ENCODE results near the gene SH3RF3.
"Not testable (repeated sequence)": the region's sequence is repeated elsewhere in the genome, so short reads cannot be mapped to it uniquely, and the experiment has no call there.

The SH3RF3 gene

DNA sequence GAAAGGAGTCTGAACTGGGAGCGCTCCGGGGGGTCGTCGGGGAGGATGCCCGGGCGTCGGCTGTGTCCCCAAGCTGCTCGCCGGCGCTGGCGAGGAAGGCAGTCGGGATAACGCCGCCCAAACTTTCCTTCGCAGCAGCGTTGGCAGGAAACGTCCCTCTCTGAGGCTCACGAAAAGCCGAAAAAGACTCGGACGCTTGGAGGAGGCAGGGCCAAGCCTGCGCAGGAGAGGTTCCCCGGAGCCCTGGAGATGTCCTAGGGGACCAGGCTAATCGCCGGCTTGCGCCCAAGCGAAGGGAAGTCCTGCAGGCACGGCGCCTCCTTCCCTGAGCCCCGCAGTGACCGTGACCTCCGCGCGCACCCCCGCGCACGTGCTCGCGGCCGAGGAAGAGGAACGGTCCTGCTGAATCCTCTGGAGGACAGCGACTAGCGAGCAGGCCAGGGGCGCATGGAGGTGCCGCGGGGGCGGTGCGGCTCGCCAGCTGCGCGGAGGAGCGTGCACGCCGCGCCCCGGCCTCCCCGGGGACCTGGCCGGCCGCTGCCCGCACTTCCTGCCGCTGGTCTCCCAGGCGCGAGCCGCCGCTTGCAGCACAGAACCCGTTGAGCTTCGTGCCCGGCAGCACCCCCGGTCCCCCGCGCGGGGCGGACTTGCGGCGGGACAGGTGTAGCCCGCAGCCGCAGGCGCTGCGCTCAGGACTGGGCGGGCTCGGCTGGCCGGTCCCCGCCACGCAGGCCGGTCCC, at the start of gene SH3RF3:
SH3RF3 (plus strand) TSS at position 590 of the 740 bp plus-strand sequence.
- no peak for DNase-seq

DNA sequence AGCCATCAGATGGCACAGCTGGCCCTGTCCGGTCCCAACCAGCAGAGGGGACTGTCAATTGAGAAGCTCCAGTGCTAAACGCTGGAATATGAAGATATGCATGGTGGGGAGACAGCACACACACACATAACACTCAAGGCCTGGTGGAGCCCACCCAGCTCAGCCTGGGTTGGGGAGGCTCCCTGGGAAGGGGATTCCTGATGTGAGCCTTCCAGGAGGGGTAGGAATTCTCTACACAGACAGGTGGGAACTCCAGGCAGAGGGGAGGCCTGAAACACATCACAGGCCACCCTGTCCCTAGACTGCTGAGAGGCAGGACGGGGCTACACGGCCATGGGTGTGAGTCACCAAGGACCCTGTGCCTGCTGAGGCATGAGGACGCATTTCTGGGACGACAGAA, 49.4 kb upstream of the SH3RF3 start:
- no peak for DNase-seq

DNA sequence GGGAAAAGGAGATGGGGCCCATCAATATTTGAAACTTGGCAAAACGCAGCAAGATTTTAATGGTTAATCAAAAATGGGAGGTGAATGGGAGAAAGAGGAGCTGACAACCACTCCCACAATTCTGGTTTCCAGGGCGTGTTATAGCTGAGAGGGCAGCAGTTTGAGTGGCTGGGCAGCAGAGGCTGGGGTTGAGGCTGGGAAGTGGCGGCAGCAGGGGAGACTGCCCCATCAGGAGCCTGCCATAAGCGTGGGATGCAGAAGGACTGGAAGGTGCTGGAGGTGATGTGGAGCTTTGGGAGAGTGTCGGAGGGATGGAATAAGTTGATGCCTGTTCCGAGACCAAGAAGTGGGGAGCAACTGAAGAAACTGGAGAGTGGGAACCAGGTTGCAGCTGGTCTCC, 48.9 kb upstream of the SH3RF3 start:
- DNase-seq: no peak

DNA sequence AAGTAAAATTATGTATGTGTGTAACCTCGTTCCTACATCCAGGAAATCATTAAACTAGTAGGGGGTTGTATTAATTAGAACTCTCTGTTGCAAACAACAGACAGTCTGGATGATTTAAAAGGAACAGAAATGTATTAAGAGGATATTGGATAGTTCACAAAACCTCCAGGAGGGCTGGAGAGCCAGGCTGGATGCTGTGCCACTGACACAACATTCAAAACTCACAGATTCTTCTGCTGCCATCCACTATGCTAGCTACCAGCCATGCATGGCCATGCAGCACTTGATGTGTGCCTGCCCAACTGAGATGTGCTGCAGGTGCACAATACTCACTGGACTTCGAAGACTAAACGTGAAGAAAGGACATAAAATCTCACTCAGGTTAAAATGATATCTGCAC, 48.2 kb upstream of the SH3RF3 start:
- DNase-seq: no peak

DNA sequence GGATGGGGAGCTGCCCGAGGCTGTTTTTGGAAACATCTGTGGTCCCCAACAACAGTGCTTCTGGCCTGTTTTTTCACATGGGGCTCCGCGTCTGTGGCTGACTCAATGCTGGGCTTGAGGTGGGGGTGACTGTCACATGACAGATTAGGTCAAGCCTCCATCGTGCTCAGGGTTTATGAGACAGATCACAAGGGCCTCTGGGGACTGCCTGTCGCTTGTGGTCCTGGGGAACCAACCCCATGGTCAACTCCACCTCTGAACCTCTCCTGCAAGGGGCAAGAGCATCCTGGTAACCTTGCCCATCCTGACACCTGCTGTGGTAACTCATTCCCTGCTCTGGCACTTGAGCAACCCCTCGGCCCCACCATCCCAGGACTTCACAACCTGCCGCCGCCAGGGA, 47.6 kb upstream of the SH3RF3 start:
- DNase-seq: no peak

DNA sequence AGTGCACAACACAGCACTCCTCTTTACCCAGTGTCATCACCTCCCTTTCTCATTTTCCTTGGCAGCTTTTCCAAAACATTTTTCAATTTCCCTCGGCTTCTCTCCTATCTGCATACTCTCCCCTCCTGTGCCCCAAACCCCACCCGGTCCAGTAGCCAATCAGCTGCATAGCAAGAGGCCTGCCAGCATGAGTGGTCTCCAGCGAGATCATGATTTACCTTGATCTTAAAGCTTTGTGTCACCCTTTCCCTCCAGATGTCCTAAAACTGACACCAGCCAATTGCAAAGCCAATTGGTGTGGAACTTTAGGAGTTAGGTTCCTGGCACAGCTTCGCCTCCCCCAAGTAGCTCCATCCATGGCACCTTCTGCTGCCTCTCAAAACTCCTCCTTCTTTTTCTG, 45.2 kb upstream of the SH3RF3 start:
- DNase-seq: no peak

DNA sequence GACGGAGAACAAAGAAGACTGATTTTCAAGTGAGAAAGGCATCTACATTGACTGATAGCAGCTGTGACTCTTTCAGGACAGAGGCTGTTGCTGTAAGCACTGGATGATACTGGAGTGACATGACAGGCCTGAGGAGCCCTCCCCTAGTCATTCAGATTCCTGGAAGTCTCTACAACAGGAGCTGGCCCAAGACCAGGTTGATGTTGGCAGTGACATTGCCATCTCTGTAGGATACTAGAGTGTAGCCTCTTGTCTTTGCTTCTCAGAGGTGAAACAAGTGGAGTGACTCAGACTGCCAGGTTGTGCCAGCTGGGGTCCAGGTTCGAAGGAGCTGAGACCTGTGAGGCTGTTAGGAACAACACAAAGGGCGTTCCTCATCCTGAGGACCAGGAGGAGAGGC, 44.7 kb upstream of the SH3RF3 start:
- DNase-seq: no peak

DNA sequence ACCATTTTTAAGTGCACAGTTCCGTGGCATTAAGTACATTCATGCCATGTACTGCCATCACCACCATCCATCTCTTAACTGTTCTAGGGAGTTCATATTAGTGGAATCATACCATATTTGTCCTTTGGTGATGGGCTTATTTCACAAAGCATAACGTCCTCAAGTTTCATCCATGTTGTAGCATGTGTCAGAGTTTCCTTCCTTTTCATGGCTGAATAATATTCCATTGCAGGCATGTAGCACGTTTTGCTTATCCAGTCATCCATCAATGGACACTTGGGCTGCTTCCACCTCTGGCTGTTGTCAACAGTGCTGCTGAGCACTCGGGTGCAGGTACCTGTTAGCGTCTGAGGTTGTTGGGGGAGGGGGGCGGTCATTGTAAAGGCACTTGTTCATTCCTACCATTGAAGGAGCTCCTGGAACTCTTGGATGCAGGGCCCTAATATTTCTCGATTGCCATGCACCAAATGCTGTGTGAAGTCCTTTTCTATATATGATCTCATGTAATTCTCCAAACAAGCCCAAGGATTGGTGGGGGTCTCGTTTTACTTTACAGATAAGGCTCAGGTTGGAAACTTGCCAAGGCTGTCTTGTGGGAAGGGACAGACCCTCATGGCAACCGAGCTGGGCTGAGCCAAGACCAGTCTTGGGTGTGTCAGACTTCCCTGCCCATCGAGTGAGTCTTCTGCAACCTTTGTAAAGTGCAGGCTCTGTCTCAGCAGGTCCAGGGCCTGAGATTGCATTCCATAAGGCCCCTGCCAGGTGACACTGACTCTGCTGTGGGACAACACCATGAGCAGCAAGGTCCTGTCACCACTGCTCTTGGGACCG, 42.9 kb upstream of the SH3RF3 start:
- no peak for DNase-seq

- DNase-seq: no peak
Measured at GRCh38 chr2:109086743-109087020, 42.3 kb upstream of the SH3RF3 start.

GRCh38 chr2:109087055-109087663, 41.8 kb upstream of the SH3RF3 start:
- no peak for DNase-seq

DNA sequence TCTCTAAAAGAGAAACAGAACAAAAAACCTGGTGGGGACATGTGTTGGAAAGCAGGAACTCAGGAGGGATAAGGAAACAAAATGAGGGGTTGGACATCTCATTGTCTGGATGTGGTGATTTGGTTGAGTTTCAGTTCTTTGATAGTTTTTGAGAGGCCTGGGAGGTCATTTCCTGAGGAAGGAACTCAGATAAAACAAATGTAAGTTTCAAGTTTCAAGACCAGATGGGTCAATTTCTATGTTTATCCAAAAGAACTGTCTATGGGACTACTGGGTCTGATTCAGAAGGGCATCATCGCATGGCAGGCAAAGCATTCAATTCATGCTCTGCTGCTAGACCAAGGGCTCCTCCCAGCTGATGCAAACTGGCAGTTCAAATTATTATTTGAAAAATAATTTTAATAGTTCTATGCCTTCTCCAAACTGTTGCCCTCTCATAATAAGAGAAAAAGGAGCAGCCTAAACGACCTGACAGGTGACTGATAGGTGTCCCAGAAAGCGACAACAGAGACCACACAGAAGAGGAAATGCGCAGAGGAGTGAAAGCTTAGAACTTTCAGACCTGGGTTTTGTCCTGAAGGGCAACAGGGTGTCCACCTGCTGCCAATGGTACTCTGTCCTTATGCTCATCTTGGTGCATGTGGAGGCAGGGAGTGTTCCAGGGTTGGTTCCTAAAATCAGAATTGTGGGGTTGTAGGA, 39.3 kb upstream of the SH3RF3 start:
- DNase-seq: no peak

DNA sequence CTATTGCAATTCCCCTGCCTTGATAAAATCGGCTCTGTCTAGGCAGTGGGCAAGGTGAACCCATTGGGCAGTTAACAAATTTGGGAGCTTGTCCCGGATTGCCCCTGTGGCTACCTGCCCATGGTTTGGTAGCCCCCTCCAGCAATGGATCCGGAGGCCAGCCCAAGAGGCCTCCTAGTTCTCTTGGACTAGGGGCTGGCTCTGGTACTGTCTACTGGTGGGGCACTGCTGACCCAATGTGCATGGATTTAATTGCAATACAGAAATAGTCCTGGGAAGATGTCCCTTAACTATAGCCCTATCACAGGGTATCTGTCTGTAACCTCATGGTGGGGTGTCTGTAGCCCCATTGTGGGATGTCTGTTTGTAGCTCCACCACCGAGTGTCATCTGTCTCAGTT, 37.5 kb upstream of the SH3RF3 start:
- no peak for DNase-seq

GRCh38 chr2:109094144-109094543, 34.9 kb upstream of the SH3RF3 start:
- no peak for DNase-seq

- DNase-seq: no peak
Measured at GRCh38 chr2:109098251-109098920, 30.6 kb upstream of the SH3RF3 start.

DNA sequence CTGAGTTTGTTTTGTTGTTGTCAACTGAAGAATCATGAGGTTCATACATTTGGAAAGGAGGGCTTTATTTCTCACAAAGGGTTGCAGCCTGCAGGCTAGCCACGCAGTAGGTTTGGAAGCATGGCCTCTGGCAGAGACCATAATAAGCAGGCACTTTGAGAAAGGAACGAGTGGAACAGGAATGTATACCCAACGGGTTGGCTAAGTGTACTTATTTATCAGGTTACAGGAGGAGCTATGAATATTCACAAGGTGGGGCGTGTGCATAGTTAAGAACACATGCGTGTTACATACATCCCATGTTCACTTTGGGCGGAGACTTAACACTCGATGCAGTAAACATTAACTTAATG, 30.1 kb upstream of the SH3RF3 start:
- no peak for DNase-seq

GRCh38 chr2:109102588-109103233, 26.3 kb upstream of the SH3RF3 start:
- DNase-seq: no peak

DNA sequence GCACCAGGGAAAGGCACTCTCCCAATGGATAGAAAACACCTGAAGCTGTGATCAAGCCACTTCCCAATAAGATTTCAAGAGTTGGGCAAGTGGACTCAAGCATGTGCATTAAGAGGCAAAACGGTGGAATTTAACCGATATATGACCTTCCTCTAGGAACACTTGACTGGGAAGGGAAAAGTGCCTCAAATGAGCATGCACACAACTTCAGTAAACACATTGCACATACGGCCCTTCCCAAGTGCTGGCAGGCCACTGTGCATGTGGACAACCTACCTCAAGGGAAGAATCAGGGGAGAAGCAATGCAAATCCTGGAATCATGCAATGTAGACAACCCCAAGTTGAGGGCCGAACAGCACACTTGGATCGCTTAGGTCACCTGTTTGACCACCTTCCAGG, 23.9 kb upstream of the SH3RF3 start:
- DNase-seq: no peak

DNA sequence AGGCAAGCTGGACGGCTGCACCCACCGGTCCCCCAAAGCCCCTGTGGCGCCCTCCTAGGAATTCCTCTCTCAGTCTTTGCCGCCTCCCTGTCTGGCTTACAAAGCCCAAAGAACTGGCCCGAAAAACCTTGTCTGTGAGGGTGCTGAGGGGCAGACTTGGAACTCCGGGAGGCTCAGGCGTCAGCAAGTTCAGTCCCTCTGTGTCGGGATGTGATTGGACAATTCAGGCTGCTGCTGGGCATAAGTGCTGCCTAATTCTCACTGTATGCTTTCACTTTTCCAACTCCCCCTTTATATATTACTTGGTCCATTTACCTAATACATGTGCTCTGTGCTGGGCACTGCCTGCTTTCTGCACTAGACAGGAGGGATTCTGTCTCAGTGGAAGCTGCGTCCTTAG, 20.3 kb upstream of the SH3RF3 start:
- DNase-seq: no peak

DNA sequence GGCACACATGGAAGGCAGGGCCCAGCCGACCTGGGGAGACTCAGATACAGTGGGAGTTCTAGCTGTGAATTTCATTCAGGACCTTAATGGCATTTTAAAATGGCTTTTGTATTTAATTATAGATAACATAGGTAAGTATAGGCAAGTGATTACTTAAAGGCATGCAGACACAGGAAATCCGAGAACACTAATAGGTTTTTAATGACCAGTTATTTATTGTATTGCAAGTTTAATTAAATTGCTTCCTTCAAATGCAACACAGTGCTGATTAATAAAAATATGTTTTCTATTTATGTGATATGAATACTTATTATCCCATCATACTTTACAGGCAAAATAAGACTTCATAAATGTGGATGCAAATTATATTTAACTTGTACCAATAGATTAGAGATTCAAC, 19.7 kb upstream of the SH3RF3 start:
- DNase-seq: peak; percentile 30

GRCh38 chr2:109110170-109110569, 18.8 kb upstream of the SH3RF3 start:
- DNase-seq: no peak

GRCh38 chr2:109117181-109117580, 11.8 kb upstream of the SH3RF3 start:
- not testable (repeated sequence) for DNase-seq

GRCh38 chr2:109117780-109118179, 11.2 kb upstream of the SH3RF3 start:
- DNase-seq: no peak

DNA sequence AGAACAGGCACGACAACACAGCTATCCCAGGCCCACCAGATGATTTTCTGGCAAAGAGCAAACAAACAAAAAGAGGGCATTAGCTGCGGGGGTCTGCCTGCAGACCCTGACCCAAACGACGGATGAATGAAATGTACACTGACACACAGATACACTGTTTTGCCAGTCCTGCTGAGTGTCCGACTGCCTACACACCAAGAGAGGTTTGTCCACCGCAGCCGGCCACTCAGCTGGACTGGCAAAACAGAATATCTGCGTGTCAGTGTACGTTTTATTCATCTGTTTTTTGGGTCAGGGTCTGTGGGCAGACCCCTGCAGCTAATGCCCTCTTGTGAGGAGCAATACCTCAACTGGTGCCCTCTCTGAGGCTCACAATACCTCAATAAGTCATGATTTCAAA, 10.7 kb upstream of the SH3RF3 start:
- no peak for DNase-seq

All from NCI-H748 treated with DMSO at 0.1 percent for 48 hours (cell line).